ENCODE data around the gene TIGAR.

GRCh38 chr12:4324366-4324765, 3.4 kb downstream of the TIGAR start:
- TF ChIP-seq GATA3 (IDR thresholded peaks at IDR 0.05; ENCODE audit: low read depth, low read length) (no peak), GATA2 (IDR thresholded peaks at IDR 0.05; ENCODE audit: low read depth, low read length) (no peak)

All from SH-SY5Y (cell line).